H9 (cell line): Measurements from ENCODE around the gene IL1RAPL2. TPM values are rescaled to one million over a fixed set of nuclear protein-coding genes. Genes with fewer than 3 reads are reported as not detected.

ENCODE experiments used
- DNase-seq: peaks from one replicate; pipeline ENCODE4 v3.0.0-alpha.2; 2017
- H2AFZ ChIP-seq: one replicate; pipeline ENCODE4 v1.6.1; 2013; ENCODE audit warnings: mild to moderate bottlenecking, low read length, control low read depth, moderate library complexity
- H2AK5ac ChIP-seq: 2 replicates; pipeline ENCODE4 v1.6.1; 2013; ENCODE audit warnings: low read length, control low read depth, mixed read lengths; ENCODE audit not compliant: insufficient read length
- H2BK120ac ChIP-seq: one replicate; pipeline ENCODE4 v1.6.1; 2013; ENCODE audit warnings: low read depth, mild to moderate bottlenecking, low read length, control low read depth, inconsistent platforms; ENCODE audit not compliant: poor library complexity, severe bottlenecking
- H2BK12ac ChIP-seq: 2 replicates; pipeline ENCODE4 v1.6.1; 2013; ENCODE audit warnings: low read length, control low read depth, mixed read lengths, low read depth; ENCODE audit not compliant: insufficient read length
- H2BK15ac ChIP-seq: 2 replicates; pipeline ENCODE4 v1.6.1; 2013; ENCODE audit warnings: low read depth, low read length, control low read depth
- H2BK20ac ChIP-seq: one replicate; pipeline ENCODE4 v1.6.1; 2013; ENCODE audit warnings: low read depth, mild to moderate bottlenecking, low read length, control low read depth, inconsistent platforms; ENCODE audit not compliant: poor library complexity, severe bottlenecking
- H2BK5ac ChIP-seq: 2 replicates; pipeline ENCODE4 v1.6.1; 2013; ENCODE audit warnings: low read length, control low read depth, mixed read lengths; ENCODE audit not compliant: insufficient read length
- H3K14ac ChIP-seq: 2 replicates; pipeline ENCODE4 v1.6.1; 2013; ENCODE audit warnings: low read length, control low read depth; ENCODE audit not compliant: insufficient read depth
- H3K18ac ChIP-seq: 2 replicates; pipeline ENCODE4 v1.6.1; 2013; ENCODE audit warnings: low read depth, mild to moderate bottlenecking, mixed read lengths, low read length, control low read depth; ENCODE audit not compliant: insufficient read length
- H3K23ac ChIP-seq: 2 replicates; pipeline ENCODE4 v1.6.1; 2013; ENCODE audit warnings: low read length, control low read depth, mixed read lengths, low read depth; ENCODE audit not compliant: insufficient read length
- H3K23me2 ChIP-seq: 2 replicates; pipeline ENCODE4 v1.6.1; 2013; ENCODE audit warnings: low read depth, mild to moderate bottlenecking, mixed read lengths, low read length, control low read depth; ENCODE audit not compliant: insufficient read length, poor library complexity, severe bottlenecking
- H3K27ac ChIP-seq: 2 replicates; pipeline ENCODE4 v1.5.1; 2013; ENCODE audit warnings: low read length, control low read depth, mixed read lengths, low read depth; ENCODE audit not compliant: insufficient read length
- H3K27me3 ChIP-seq: 2 replicates; pipeline ENCODE4 v1.6.1; 2013; ENCODE audit warnings: low read length, control low read depth, inconsistent platforms; ENCODE audit not compliant: insufficient read depth
- H3K4ac ChIP-seq: 2 replicates; pipeline ENCODE4 v1.6.1; 2013; ENCODE audit warnings: low read depth, mild to moderate bottlenecking, control low read depth, inconsistent platforms, low read length, moderate library complexity
- H3K4me1 ChIP-seq: 2 replicates; pipeline ENCODE4 v1.6.1; 2013; ENCODE audit warnings: low read length, control low read depth, inconsistent platforms; ENCODE audit not compliant: insufficient read depth
- H3K4me2 ChIP-seq: 2 replicates; pipeline ENCODE4 v1.6.1; 2013; ENCODE audit warnings: low read length, control low read depth, mixed read lengths; ENCODE audit not compliant: insufficient read length, insufficient read depth
- H3K56ac ChIP-seq: 2 replicates; pipeline ENCODE4 v1.6.1; 2013; ENCODE audit warnings: low read depth, mild to moderate bottlenecking, mixed read lengths, low read length, control low read depth; ENCODE audit not compliant: insufficient read length
- H3K79me1 ChIP-seq: 2 replicates; pipeline ENCODE4 v1.6.1; 2013; ENCODE audit warnings: low read depth, mild to moderate bottlenecking, moderate library complexity, low read length, control low read depth, inconsistent platforms; ENCODE audit not compliant: insufficient read depth, poor library complexity, severe bottlenecking
- H3K79me2 ChIP-seq: 2 replicates; pipeline ENCODE4 v1.6.1; 2013; ENCODE audit warnings: low read length, control low read depth, inconsistent platforms; ENCODE audit not compliant: insufficient read depth
- H3K9ac ChIP-seq: 2 replicates; pipeline ENCODE4 v1.6.1; 2013; ENCODE audit warnings: low read length, control low read depth, mixed read lengths; ENCODE audit not compliant: insufficient read length; ENCODE audit errors: extremely low read depth
- H3K9me3 ChIP-seq: one replicate; pipeline ENCODE4 v1.6.1; 2013; ENCODE audit warnings: low read depth, low read length, inconsistent platforms; ENCODE audit not compliant: control insufficient read depth
- H3T11ph ChIP-seq: one replicate; pipeline ENCODE4 v1.6.1; 2013; ENCODE audit warnings: mild to moderate bottlenecking, low read length, control low read depth, inconsistent platforms
- H4K20me1 ChIP-seq: one replicate; pipeline ENCODE4 v1.6.1; 2013; ENCODE audit not compliant: control insufficient read depth, insufficient read length, insufficient read depth
- H4K5ac ChIP-seq: 2 replicates; pipeline ENCODE4 v1.6.1; 2013; ENCODE audit warnings: low read depth, mild to moderate bottlenecking, mixed read lengths, low read length, control low read depth; ENCODE audit not compliant: insufficient read length
- H4K8ac ChIP-seq: replicated peaks from 2 replicates; pipeline ENCODE4 v1.6.1; 2013; ENCODE audit warnings: low read length, control low read depth, mixed read lengths, low read depth; ENCODE audit not compliant: insufficient read length
- H4K91ac ChIP-seq: 2 replicates; pipeline ENCODE4 v1.6.1; 2013; ENCODE audit warnings: low read depth, mild to moderate bottlenecking, moderate library complexity, mixed read lengths, low read length, control low read depth; ENCODE audit not compliant: insufficient read length
- H3K27ac Mint-ChIP-seq, 3 experiments: 2 replicates in 2 of 3; 3 replicates in 1 of 3; pipeline ENCODE4 v1.8.0; 2020 to 2021; ENCODE audit warnings: mixed read lengths in 3 of 3, mild to moderate bottlenecking in 1 of 3, moderate library complexity in 1 of 3
- H3K27me3 Mint-ChIP-seq: 2 replicates; pipeline ENCODE4 v1.8.0; 2021; ENCODE audit warnings: low read depth, mild to moderate bottlenecking, moderate library complexity, mixed read lengths
- H3K36me3 Mint-ChIP-seq, 3 experiments: 2 replicates in 2 of 3; 3 replicates in 1 of 3; pipeline ENCODE4 v1.8.0; 2020 to 2021; ENCODE audit warnings: low read depth in 3 of 3, mixed read lengths in 3 of 3; ENCODE audit not compliant: insufficient read depth in 1 of 3
- H3K4me1 Mint-ChIP-seq, 2 experiments: 2 replicates each; pipeline ENCODE4 v1.8.0; 2020; ENCODE audit warnings: mixed read lengths in 2 of 2
- H3K4me3 Mint-ChIP-seq, 2 experiments: 2 replicates in 1 of 2; 3 replicates in 1 of 2; pipeline ENCODE4 v1.8.0; 2020 to 2021; ENCODE audit warnings: mild to moderate bottlenecking in 2 of 2, mixed read lengths in 2 of 2, moderate library complexity in 1 of 2
- H3K9me3 Mint-ChIP-seq, 2 experiments: 2 replicates in 1 of 2; 3 replicates in 1 of 2; pipeline ENCODE4 v1.8.0; 2020; ENCODE audit warnings: mild to moderate bottlenecking in 2 of 2, mixed read lengths in 2 of 2, moderate library complexity in 1 of 2
- CTCF ChIP-seq: fragments of 200-600 bp; sonication (generic); conservative IDR thresholded peaks from 3 replicates; pipeline ENCODE4 v1.8.0; 2021; ENCODE audit warnings: antibody characterized with exemption, mild to moderate bottlenecking
- WGBS: extraction: QIAGEN DNeasy Blood & Tissue Kit; methylation state at CpG from one replicate; pipeline ENCODE4 v1.1.7; 2013; ENCODE audit warnings: missing lambda C conversion rate, low lambda C conversion rate, mixed read lengths; ENCODE audit not compliant: insufficient read length; ENCODE audit errors: extremely low coverage; 5-methylcytosine and 5-hydroxymethylcytosine counted together
- total RNA-seq: library from RNA; stranded (reverse); gene quantifications from 2 replicates; pipeline ENCODE4 v1.2.1, GENCODE V29; 2021

Gene IL1RAPL2
- total RNA-seq, 1 experiment from 2014 or later = not detected

GRCh38 chrX:104728456-104728855 is 162.5 kb downstream of the IL1RAPL2 start:
- H2BK12ac ChIP-seq = no peak overlapping the region
- H3K79me2 ChIP-seq = no peaks in the 10 kb centered on the region
- H3K9ac ChIP-seq = no peak overlapping the region
- H2AK5ac ChIP-seq = no peak overlapping the region
- no peak overlapping the region for H3K4me3 Mint-ChIP-seq
- H3K4me2 ChIP-seq = no peak overlapping the region
- no peak overlapping the region for H3T11ph ChIP-seq
- no peak overlapping the region for H4K91ac ChIP-seq
- H2BK5ac ChIP-seq = no peak overlapping the region
- no peak overlapping the region for H2BK20ac ChIP-seq
- H4K20me1 ChIP-seq = no peaks in the 10 kb centered on the region
- no CpG with 5 or more reads among the region's 3 CpGs for WGBS
- H3K27ac Mint-ChIP-seq = no peak overlapping the region
- no peak for TF ChIP-seq CTCF
- no peak overlapping the region for H4K5ac ChIP-seq
- H4K8ac ChIP-seq = no peak overlapping the region
- H2BK120ac ChIP-seq = no peak overlapping the region
- H3K9me3 ChIP-seq = no peaks in the 10 kb centered on the region
- no peak overlapping the region for H3K18ac ChIP-seq
- no peak overlapping the region for H3K27ac ChIP-seq
- H3K23me2 ChIP-seq = no peaks in the 10 kb centered on the region
- H3K79me1 ChIP-seq = no peaks in the 10 kb centered on the region
- H3K4ac ChIP-seq = no peak overlapping the region
- H3K36me3 Mint-ChIP-seq = no peaks in the 10 kb centered on the region
- H3K27me3 ChIP-seq = no peaks in the 10 kb centered on the region
- no peak overlapping the region for H3K56ac ChIP-seq
- H2BK15ac ChIP-seq = no peak overlapping the region
- DNase-seq = no peak
- no peak overlapping the region for H3K23ac ChIP-seq
- H3K4me1 ChIP-seq = no peaks in the 10 kb centered on the region
- H3K9me3 Mint-ChIP-seq = peaks cover 2 to 45% of the 10 kb centered on the region in 2 experiments; a peak in 3 of 5 replicates
- H3K27me3 Mint-ChIP-seq = no peaks in the 10 kb centered on the region
- H3K4me1 Mint-ChIP-seq = no peaks in the 10 kb centered on the region
- no peak overlapping the region for H2AFZ ChIP-seq
- H3K14ac ChIP-seq = no peak overlapping the region
